ENCODE results near the gene TRPM8.
A peak's percentile ranks its signal among the peaks of the same experiment; 100 is the strongest.
"Not testable (repeated sequence)": the region's sequence is repeated elsewhere in the genome, so short reads cannot be mapped to it uniquely, and the experiment has no call there.

Gene TRPM8

DNA sequence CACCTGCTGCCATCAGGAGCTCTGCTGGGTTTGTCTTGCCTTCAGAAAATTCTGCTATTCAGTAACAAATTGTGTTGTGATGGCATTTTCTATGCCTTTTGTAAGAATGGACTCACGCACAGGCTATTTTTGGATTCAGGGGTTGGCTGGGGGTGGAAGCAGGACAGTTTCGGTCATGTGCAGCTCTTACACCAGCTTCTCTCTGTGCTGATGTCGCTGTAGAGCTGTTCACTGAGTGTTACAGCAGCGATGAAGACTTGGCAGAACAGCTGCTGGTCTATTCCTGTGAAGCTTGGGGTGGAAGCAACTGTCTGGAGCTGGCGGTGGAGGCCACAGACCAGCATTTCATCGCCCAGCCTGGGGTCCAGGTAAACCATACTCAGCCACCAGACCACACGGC lies 49.2 kb downstream of the TRPM8 start:
- Histone ChIP-seq H3K9me3 (ENCODE audit: insufficient read depth, low read length) (peaks cover 5% of the 10 kb centered on the region; the same call in 1 of the 2 replicates), H3K4me3 (ENCODE audit: insufficient read length, low read depth) (no peak overlapping the region), H3K27me3 (ENCODE audit: insufficient read depth, insufficient read length) (no peaks in the 10 kb centered on the region), H3K36me3 (ENCODE audit: insufficient read depth, insufficient read length, low read length) (no peaks in the 10 kb centered on the region), H3K9ac (ENCODE audit: insufficient read length, low read depth) (no peak overlapping the region), H3K4me1 (ENCODE audit: insufficient read depth, insufficient read length) (peaks cover 4% of the 10 kb centered on the region)
- TF ChIP-seq ZNF274 (IDR thresholded peaks at IDR 0.05; ENCODE audit: low read depth, low read length) (no peak), SUZ12 (IDR thresholded peaks at IDR 0.05; ENCODE audit: extremely low read depth, insufficient read depth, insufficient read length) (no peak), YY1 (IDR thresholded peaks at IDR 0.05; ENCODE audit: insufficient read depth, insufficient read length) (no peak)
- DNase-seq (ENCODE audit: low read depth, low spot score): no peak

DNA sequence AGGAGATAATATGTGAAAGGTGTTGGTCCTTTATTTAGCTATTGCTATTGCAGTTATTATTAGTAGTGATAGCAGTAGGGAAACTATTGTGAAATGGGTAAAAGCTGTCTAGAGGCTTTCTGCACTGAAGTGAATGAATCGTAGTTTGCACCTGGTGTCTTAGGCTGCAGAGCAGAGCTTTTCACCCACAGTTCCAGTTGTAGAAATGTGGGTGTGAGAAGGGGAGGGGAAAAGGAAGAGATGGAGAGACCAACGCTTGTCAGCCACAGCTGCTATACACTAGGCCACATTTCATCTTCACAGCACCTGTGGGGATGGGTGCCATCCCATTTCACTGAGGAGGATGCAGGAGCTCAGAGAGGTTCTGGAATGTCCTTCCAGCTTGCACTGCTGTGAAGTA lies 50.0 kb downstream of the TRPM8 start:
- DNase-seq (ENCODE audit: low read depth, low spot score): no peak
- peaks cover 6% of the 10 kb centered on the region; the same call in 1 of the 2 replicates for H3K9me3 ChIP-seq (ENCODE audit: insufficient read depth, low read length)
- no peak overlapping the region for H3K9ac ChIP-seq (ENCODE audit: insufficient read length, low read depth)
- peaks cover 4% of the 10 kb centered on the region for H3K4me1 ChIP-seq (ENCODE audit: insufficient read depth, insufficient read length)
- no peaks in the 10 kb centered on the region for H3K36me3 ChIP-seq (ENCODE audit: insufficient read depth, insufficient read length, low read length)
- TF ChIP-seq SUZ12 (IDR thresholded peaks at IDR 0.05; ENCODE audit: extremely low read depth, insufficient read depth, insufficient read length): no peak
- TF ChIP-seq ZNF274 (IDR thresholded peaks at IDR 0.05; ENCODE audit: low read depth, low read length): no peak
- no peak for TF ChIP-seq YY1 (IDR thresholded peaks at IDR 0.05; ENCODE audit: insufficient read depth, insufficient read length)
- no peaks in the 10 kb centered on the region for H3K27me3 ChIP-seq (ENCODE audit: insufficient read depth, insufficient read length)
- H3K4me3 ChIP-seq (ENCODE audit: insufficient read length, low read depth): no peak overlapping the region

DNA sequence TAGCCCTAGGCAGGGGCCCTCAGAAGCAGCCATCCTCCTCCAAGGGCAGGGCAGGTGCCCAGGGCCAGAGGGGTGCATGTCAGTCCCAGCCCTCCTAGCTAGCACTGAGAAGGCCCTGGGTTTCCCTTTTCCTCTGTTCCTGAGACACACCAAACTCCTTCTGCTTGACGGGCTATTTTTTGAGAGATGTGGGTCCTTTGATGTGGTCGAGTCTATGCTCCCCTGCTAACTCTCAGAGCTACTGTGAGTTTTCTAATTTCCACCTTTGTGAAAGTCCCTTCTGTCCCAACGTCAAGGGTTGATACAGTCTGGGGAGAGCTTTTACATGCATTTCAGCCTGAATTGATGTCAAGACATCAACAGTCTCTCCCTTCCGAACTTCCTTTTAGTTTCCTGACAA lies 51.4 kb downstream of the TRPM8 start:
- H3K4me1 ChIP-seq (ENCODE audit: insufficient read depth, insufficient read length): peaks cover 9% of the 10 kb centered on the region
- no peak overlapping the region for H3K9ac ChIP-seq (ENCODE audit: insufficient read length, low read depth)
- TF ChIP-seq SUZ12 (IDR thresholded peaks at IDR 0.05; ENCODE audit: extremely low read depth, insufficient read depth, insufficient read length): no peak
- TF ChIP-seq ZNF274 (IDR thresholded peaks at IDR 0.05; ENCODE audit: low read depth, low read length): no peak

DNA sequence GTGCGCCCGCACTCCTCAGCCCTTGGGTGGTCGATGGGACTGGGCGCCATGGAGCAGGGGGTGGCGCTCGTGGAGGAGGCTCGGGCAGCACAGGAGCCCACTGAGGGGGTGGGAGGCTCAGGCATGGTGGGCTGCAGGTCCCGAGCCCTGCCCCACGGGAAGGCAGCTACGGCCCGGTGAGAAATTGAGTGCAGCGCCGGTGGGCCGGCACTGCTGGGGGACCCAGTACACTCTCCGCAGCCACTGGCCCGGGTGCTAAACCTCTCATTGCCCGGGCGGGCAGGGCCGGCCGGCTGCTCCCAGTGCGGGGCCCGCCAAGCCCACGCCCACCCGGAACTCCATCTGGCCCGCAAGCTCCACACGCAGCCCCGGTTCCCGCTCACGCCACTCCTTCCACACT lies 55.3 kb downstream of the TRPM8 start:
- not testable (repeated sequence) for H3K4me1 ChIP-seq (ENCODE audit: insufficient read depth, insufficient read length)

More for the DNA sequence above, 51.4 kb downstream of the TRPM8 start:
- H3K4me3 ChIP-seq (ENCODE audit: insufficient read length, low read depth): no peak overlapping the region
- no peak for DNase-seq (ENCODE audit: low read depth, low spot score)
- no peaks in the 10 kb centered on the region for H3K36me3 ChIP-seq (ENCODE audit: insufficient read depth, insufficient read length, low read length)
- H3K9me3 ChIP-seq (ENCODE audit: insufficient read depth, low read length): peaks cover 16% of the 10 kb centered on the region; the same call in 1 of the 2 replicates
- H3K27me3 ChIP-seq (ENCODE audit: insufficient read depth, insufficient read length): no peaks in the 10 kb centered on the region

DNA sequence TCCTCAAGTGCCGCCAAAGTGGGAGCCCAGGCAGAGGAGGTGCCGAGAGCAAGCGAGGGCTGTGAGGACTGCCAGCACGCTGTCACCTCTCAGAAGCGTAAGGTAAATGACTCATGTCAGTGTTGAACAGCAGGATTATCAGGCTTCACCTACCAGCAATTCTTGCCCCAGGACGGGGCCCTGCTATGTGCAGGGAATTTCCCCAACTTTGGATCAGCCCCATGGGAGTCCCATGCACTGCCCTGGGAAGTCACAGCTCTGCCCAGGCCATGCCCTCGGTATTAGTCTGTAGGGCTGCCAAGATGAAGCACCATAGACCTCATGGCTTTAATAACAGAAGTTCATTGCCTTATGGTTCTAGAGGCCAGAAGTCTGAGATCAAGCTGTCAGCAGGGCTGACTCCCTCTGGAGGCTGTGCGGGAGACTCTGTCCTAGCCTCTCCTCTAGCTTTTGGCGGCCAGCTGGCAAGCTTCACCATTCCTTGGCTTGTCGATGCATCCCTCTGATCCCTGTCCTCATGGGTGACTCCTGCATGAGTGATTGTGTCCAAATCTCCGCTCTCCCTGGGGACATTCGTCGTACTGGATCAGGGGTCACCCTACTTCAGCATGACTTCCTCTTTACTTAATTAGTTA lies 55.9 kb downstream of the TRPM8 start:
- Histone ChIP-seq H3K4me1 (ENCODE audit: insufficient read depth, insufficient read length) (peaks cover 5% of the 10 kb centered on the region), H3K36me3 (ENCODE audit: insufficient read depth, insufficient read length, low read length) (no peaks in the 10 kb centered on the region), H3K9me3 (ENCODE audit: insufficient read depth, low read length) (peaks cover 16% of the 10 kb centered on the region; the same call in 1 of the 2 replicates), H3K4me3 (ENCODE audit: insufficient read length, low read depth) (no peak overlapping the region), H3K9ac (ENCODE audit: insufficient read length, low read depth) (no peak overlapping the region), H3K27me3 (ENCODE audit: insufficient read depth, insufficient read length) (no peaks in the 10 kb centered on the region)
- no peak for DNase-seq (ENCODE audit: low read depth, low spot score)
- no peak for TF ChIP-seq SUZ12 (IDR thresholded peaks at IDR 0.05; ENCODE audit: extremely low read depth, insufficient read depth, insufficient read length)
- no peak for TF ChIP-seq YY1 (IDR thresholded peaks at IDR 0.05; ENCODE audit: insufficient read depth, insufficient read length)
- no peak for TF ChIP-seq ZNF274 (IDR thresholded peaks at IDR 0.05; ENCODE audit: low read depth, low read length)

More for the DNA sequence above, 55.3 kb downstream of the TRPM8 start:
- H3K9ac ChIP-seq (ENCODE audit: insufficient read length, low read depth); H3K4me3 ChIP-seq (ENCODE audit: insufficient read length, low read depth); H3K27me3 ChIP-seq (ENCODE audit: insufficient read depth, insufficient read length); H3K36me3 ChIP-seq (ENCODE audit: insufficient read depth, insufficient read length, low read length); DNase-seq (ENCODE audit: low read depth, low spot score): not testable (repeated sequence)
- H3K9me3 ChIP-seq (ENCODE audit: insufficient read depth, low read length): peaks cover 16% of the 10 kb centered on the region; the same call in 1 of the 2 replicates

DNA sequence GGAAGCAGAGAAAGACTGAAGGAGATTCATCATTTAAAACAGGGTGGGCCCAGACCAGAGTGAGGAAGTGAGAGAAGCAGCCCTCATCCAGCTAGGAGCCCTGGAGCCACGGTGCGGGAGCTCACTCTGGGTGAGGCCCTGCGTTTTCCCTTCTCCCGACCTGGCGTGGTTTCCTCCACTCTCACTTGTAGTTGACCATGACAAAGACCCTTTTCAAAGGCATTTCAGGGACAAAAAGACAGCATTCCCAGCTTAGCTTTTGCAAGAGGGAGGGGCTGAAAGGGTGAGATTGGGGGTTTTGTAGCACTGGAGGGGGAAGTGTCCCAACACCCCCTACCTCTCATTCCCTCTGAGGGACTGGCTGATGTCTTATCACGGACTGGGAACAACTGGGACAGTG lies 56.6 kb downstream of the TRPM8 start:
- no peak overlapping the region for H3K9ac ChIP-seq (ENCODE audit: insufficient read length, low read depth)
- no peak overlapping the region for H3K4me3 ChIP-seq (ENCODE audit: insufficient read length, low read depth)
- peak; percentile 61 for DNase-seq (ENCODE audit: low read depth, low spot score)
- H3K9me3 ChIP-seq (ENCODE audit: insufficient read depth, low read length): peaks cover 16% of the 10 kb centered on the region; the same call in 1 of the 2 replicates
- no peaks in the 10 kb centered on the region for H3K27me3 ChIP-seq (ENCODE audit: insufficient read depth, insufficient read length)
- H3K36me3 ChIP-seq (ENCODE audit: insufficient read depth, insufficient read length, low read length): no peaks in the 10 kb centered on the region
- peaks cover 5% of the 10 kb centered on the region for H3K4me1 ChIP-seq (ENCODE audit: insufficient read depth, insufficient read length)
- TF ChIP-seq YY1 (IDR thresholded peaks at IDR 0.05; ENCODE audit: insufficient read depth, insufficient read length) (no peak), SUZ12 (IDR thresholded peaks at IDR 0.05; ENCODE audit: extremely low read depth, insufficient read depth, insufficient read length) (no peak), ZNF274 (IDR thresholded peaks at IDR 0.05; ENCODE audit: low read depth, low read length) (no peak)

DNA sequence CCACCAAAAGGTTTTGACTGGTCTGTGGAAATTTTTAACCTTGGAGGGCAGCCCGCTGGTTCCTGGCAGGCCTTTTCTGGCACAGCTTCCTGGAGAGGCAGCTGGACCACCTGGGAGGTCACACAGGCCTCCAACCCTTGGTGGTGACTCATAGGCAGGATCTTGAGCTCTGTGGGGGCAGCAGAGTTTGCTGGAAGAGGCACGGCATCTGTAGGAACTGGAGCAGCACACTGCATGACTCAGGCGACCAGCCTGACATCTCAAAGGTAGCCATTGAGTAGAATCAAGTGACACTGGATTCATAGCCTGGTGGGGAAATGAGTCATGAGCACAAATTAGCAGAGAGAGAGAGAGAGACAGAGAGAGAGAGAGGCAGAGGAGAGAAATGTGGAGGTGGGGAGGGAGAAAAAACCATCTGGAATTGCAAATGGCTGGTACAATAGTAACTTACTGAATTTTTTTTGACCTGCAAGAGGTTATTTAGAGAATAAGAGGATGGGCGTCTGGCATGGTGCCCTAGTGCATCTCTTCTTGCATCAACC lies 57.4 kb downstream of the TRPM8 start:
- H3K27me3 ChIP-seq (ENCODE audit: insufficient read depth, insufficient read length): no peaks in the 10 kb centered on the region
- peaks cover 5% of the 10 kb centered on the region for H3K4me1 ChIP-seq (ENCODE audit: insufficient read depth, insufficient read length)
- H3K9ac ChIP-seq (ENCODE audit: insufficient read length, low read depth): no peak overlapping the region
- TF ChIP-seq YY1 (IDR thresholded peaks at IDR 0.05; ENCODE audit: insufficient read depth, insufficient read length) (no peak), ZNF274 (IDR thresholded peaks at IDR 0.05; ENCODE audit: low read depth, low read length) (no peak), SUZ12 (IDR thresholded peaks at IDR 0.05; ENCODE audit: extremely low read depth, insufficient read depth, insufficient read length) (no peak)
- H3K4me3 ChIP-seq (ENCODE audit: insufficient read length, low read depth): no peak overlapping the region
- no peaks in the 10 kb centered on the region for H3K36me3 ChIP-seq (ENCODE audit: insufficient read depth, insufficient read length, low read length)
- peaks cover 16% of the 10 kb centered on the region; the same call in 1 of the 2 replicates for H3K9me3 ChIP-seq (ENCODE audit: insufficient read depth, low read length)
- DNase-seq (ENCODE audit: low read depth, low spot score): peak; percentile 50

Data from NT2/D1 (cell line).